ENCODE measurements around the gene ST8SIA1. TPM values are rescaled to one million over a fixed set of nuclear protein-coding genes. Genes with fewer than 3 reads are reported as not detected.
"Not testable (repeated sequence)": the region's sequence is repeated elsewhere in the genome, so short reads cannot be mapped to it uniquely, and the experiment has no call there.

Gene ST8SIA1
- polyA plus RNA-seq (2013, experiment 1 of 2) = 8.3 TPM
- polyA plus RNA-seq (2013, experiment 2 of 2) = 7.7 TPM

DNA sequence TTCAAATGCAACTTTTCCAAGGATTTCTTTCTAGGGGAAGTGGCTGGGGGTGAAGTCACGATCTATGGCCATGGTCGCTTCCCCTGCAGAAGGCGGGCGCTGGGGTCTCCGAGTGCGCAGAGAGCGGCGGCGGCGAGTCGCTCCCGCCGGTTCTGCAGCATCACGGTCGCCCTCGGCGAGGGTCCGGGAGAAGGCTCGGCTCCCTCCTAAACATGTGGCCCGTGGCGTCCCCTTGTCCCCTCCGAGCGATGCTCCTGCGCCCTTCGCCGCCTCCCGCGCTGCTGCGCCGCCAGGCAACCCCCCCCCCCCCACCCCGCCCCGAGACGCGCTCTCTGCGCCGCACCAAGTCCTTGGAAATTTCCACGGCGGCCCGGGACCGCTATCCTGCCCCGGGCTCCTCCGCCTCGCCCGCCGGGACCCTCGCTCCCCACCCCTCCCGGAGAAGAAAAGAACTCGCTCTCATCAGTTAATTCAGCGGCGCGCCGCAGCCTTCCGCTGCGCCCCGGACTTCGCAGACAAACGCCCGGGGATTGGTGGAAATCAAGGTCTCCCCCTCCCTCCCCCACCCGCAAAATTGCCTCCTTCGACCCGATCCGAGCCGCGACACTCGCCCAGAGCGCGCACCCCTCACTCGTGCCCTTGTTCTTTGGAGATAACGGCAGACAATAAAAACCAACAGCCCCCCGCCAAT, at the start of gene ST8SIA1:
Gene ST8SIA1, minus strand, starts transcription at position 298 of the 691 bp plus-strand sequence. CDS start 475 bp downstream, outside the sequence.
- no peaks in the 10 kb centered on the region for H3K36me3 ChIP-seq (ENCODE audit: control insufficient read depth, insufficient read depth, low read length)
- peak within 1 kb of the TSS; percentile 58 for H3K27ac ChIP-seq (ENCODE audit: low read depth, low read length, severe bottlenecking)
- H3K4me1 ChIP-seq (ENCODE audit: control insufficient read depth, insufficient read depth, low read length, poor library complexity, severe bottlenecking) = no peaks in the 10 kb centered on the region
- no peaks in the 10 kb centered on the region for H3K9me3 ChIP-seq (ENCODE audit: control insufficient read depth, low read length)
- H3K4me3 ChIP-seq (ENCODE audit: extremely low read depth, insufficient read depth, low read length, poor library complexity, severe bottlenecking) = peak within 1 kb of the TSS; percentile 56
- WGBS, 2 experiments (ENCODE audit: insufficient coverage in 2 of 2) = 0% methylated on average over 28 to 41 of the region's 70 CpGs

GRCh38 chr12:22380031-22380430, 45.5 kb upstream of the ST8SIA1 start:
- Histone ChIP-seq H3K27ac (ENCODE audit: low read depth, low read length, severe bottlenecking) (no peak overlapping the region), H3K4me1 (ENCODE audit: control insufficient read depth, insufficient read depth, low read length, poor library complexity, severe bottlenecking) (no peaks in the 10 kb centered on the region), H3K4me3 (ENCODE audit: extremely low read depth, insufficient read depth, low read length, poor library complexity, severe bottlenecking) (no peak overlapping the region), H3K9me3 (ENCODE audit: control insufficient read depth, low read length) (no peaks in the 10 kb centered on the region), H3K36me3 (ENCODE audit: control insufficient read depth, insufficient read depth, low read length) (no peaks in the 10 kb centered on the region)
- 100% methylated on average over 1 of the region's 3 CpGs; no CpG with 5 or more reads in 1 of the 2 experiments for WGBS, 2 experiments (ENCODE audit: insufficient coverage in 2 of 2)

DNA sequence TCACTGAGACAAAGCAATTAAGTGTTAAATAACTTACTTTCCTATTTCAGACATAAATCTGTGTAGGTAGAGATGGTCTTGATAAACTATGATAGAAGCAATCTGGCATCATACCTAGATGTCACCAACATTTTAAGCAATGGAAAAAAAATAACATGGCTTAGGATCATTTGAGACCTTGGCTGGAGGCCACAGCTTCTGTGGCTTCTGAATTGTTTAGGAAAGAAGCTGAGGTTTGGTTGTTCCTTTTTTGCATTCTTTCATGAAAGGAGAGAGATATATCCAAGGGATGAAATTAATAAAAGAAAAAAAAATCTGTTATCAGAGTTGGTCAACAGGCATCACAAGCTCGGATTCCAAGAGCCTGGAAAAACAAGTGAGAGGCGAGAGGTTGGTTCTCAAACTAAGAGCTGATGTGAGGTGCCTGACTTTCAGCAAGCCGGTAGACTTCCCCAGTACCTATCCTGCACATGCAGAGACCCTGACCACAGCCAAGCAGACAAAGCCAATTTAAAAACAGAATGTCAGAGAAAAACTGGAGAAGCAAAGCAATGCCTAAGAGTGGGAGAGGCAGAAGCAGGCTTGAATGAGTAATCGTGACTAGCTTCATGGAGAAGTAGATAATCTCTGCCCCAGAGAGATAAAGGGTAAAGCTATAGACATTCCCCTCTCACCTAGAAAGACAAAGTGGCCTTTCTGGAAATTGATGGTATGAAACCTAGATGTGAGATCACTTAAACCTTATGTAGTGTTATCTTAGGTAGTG, 43.4 kb upstream of the ST8SIA1 start:
- Histone ChIP-seq H3K9me3 (ENCODE audit: control insufficient read depth, low read length) (no peaks in the 10 kb centered on the region), H3K36me3 (ENCODE audit: control insufficient read depth, insufficient read depth, low read length) (no peaks in the 10 kb centered on the region), H3K4me1 (ENCODE audit: control insufficient read depth, insufficient read depth, low read length, poor library complexity, severe bottlenecking) (no peaks in the 10 kb centered on the region), H3K4me3 (ENCODE audit: extremely low read depth, insufficient read depth, low read length, poor library complexity, severe bottlenecking) (no peak overlapping the region), H3K27ac (ENCODE audit: low read depth, low read length, severe bottlenecking) (no peak overlapping the region)
- 73 to 90% methylated on average over 2 of the region's 4 CpGs for WGBS, 2 experiments (ENCODE audit: insufficient coverage in 2 of 2)

- not testable (repeated sequence) for H3K9me3 ChIP-seq (ENCODE audit: control insufficient read depth, low read length); H3K27ac ChIP-seq (ENCODE audit: low read depth, low read length, severe bottlenecking); H3K4me1 ChIP-seq (ENCODE audit: control insufficient read depth, insufficient read depth, low read length, poor library complexity, severe bottlenecking); H3K4me3 ChIP-seq (ENCODE audit: extremely low read depth, insufficient read depth, low read length, poor library complexity, severe bottlenecking); H3K36me3 ChIP-seq (ENCODE audit: control insufficient read depth, insufficient read depth, low read length)
- WGBS, 2 experiments (ENCODE audit: insufficient coverage in 2 of 2) = 95 to 98% methylated on average over 9 to 18 of the region's 44 CpGs
Observed at GRCh38 chr12:22376596-22377150, 42.2 kb upstream of the ST8SIA1 start.

- Histone ChIP-seq H3K4me3 (ENCODE audit: extremely low read depth, insufficient read depth, low read length, poor library complexity, severe bottlenecking) (no peak overlapping the region), H3K27ac (ENCODE audit: low read depth, low read length, severe bottlenecking) (no peak overlapping the region), H3K36me3 (ENCODE audit: control insufficient read depth, insufficient read depth, low read length) (no peaks in the 10 kb centered on the region), H3K9me3 (ENCODE audit: control insufficient read depth, low read length) (no peaks in the 10 kb centered on the region), H3K4me1 (ENCODE audit: control insufficient read depth, insufficient read depth, low read length, poor library complexity, severe bottlenecking) (no peaks in the 10 kb centered on the region)
- no CpG with 5 or more reads among the region's 2 CpGs for WGBS, 2 experiments (ENCODE audit: insufficient coverage in 2 of 2)
Observed at GRCh38 chr12:22374508-22374907, 40.0 kb upstream of the ST8SIA1 start.

DNA sequence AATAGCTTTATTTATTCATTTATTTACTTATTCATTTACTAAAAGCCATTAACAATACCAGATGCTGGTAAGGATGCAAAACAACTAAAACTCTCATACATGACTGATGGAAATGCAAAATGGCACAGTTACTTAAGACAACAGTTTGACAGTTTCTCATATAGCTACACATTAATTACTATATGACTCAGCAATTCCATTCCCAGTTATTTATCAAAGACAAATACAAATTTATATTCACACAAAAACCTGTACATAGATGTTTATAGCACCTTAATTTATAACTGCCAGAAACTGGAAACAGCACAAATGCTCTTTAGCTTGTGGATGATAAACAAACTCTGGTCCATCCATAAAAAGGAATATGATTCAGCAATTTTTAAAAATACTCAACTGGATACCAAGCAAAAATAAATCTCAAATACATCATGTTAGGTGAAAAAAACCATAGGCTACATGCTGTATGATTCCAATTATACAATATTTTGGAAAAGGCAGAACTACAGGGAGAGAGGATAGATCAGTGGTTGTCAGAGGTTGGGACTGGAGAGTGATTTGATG, 37.9 kb upstream of the ST8SIA1 start:
- Histone ChIP-seq H3K4me1 (ENCODE audit: control insufficient read depth, insufficient read depth, low read length, poor library complexity, severe bottlenecking) (no peaks in the 10 kb centered on the region), H3K27ac (ENCODE audit: low read depth, low read length, severe bottlenecking) (no peak overlapping the region), H3K9me3 (ENCODE audit: control insufficient read depth, low read length) (no peaks in the 10 kb centered on the region), H3K36me3 (ENCODE audit: control insufficient read depth, insufficient read depth, low read length) (no peaks in the 10 kb centered on the region), H3K4me3 (ENCODE audit: extremely low read depth, insufficient read depth, low read length, poor library complexity, severe bottlenecking) (no peak overlapping the region)

DNA sequence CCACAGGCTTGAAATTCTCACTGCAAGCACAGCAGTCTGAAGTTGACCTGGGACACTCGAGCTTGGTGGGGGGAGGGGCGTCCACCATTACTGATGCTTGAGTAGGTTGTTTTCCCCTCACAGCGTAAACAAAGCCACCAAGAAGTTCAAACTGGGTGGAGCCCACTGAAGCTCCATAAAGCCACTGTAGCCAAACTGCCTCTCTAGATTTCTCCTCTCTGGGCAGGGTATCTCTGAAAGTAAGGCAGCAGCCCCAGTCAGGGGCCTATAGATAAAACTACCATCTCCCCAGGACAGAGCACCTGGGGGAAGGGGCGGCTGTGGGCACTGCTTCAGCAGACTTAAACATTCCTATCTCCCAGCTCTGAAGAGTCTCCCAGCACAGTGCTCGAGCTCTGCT, 31.7 kb upstream of the ST8SIA1 start:
- H3K36me3 ChIP-seq (ENCODE audit: control insufficient read depth, insufficient read depth, low read length) = no peaks in the 10 kb centered on the region
- H3K9me3 ChIP-seq (ENCODE audit: control insufficient read depth, low read length) = no peaks in the 10 kb centered on the region
- H3K27ac ChIP-seq (ENCODE audit: low read depth, low read length, severe bottlenecking) = no peak overlapping the region
- H3K4me1 ChIP-seq (ENCODE audit: control insufficient read depth, insufficient read depth, low read length, poor library complexity, severe bottlenecking) = no peaks in the 10 kb centered on the region
- no peak overlapping the region for H3K4me3 ChIP-seq (ENCODE audit: extremely low read depth, insufficient read depth, low read length, poor library complexity, severe bottlenecking)
- WGBS, 2 experiments (ENCODE audit: insufficient coverage in 2 of 2) = 77 to 82% methylated on average over 3 to 5 of the region's 5 CpGs

GRCh38 chr12:22361785-22362184, 27.3 kb upstream of the ST8SIA1 start:
- no peak overlapping the region for H3K4me3 ChIP-seq (ENCODE audit: extremely low read depth, insufficient read depth, low read length, poor library complexity, severe bottlenecking)
- H3K9me3 ChIP-seq (ENCODE audit: control insufficient read depth, low read length) = no peaks in the 10 kb centered on the region
- H3K36me3 ChIP-seq (ENCODE audit: control insufficient read depth, insufficient read depth, low read length) = no peaks in the 10 kb centered on the region
- WGBS, 2 experiments (ENCODE audit: insufficient coverage in 2 of 2) = 50 to 53% methylated on average over 2 to 4 of the region's 4 CpGs
- H3K27ac ChIP-seq (ENCODE audit: low read depth, low read length, severe bottlenecking) = no peak overlapping the region
- H3K4me1 ChIP-seq (ENCODE audit: control insufficient read depth, insufficient read depth, low read length, poor library complexity, severe bottlenecking) = no peaks in the 10 kb centered on the region

DNA sequence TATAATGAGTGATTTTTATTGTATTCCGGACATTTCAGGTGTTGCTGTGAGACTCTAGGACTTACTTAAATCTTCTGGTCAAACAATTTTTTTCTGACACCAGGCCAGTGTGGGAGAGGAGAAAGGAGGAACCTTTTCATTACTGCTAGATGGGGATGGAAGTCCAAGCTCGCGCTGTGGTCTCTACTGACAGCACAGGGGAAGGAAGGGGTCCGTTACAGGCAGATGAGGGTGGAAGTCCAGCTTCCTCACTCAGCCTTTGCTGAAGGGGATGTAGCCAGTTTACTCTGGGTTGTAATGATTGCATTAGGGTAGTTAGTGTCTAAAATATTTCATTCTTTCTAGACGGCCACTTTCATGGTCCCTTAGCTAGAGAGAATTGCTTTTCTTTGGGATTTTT, 26.3 kb upstream of the ST8SIA1 start:
- WGBS, 2 experiments (ENCODE audit: insufficient coverage in 2 of 2) = 90 to 96% methylated on average over 3 to 5 of the region's 5 CpGs
- H3K4me1 ChIP-seq (ENCODE audit: control insufficient read depth, insufficient read depth, low read length, poor library complexity, severe bottlenecking) = no peaks in the 10 kb centered on the region
- no peaks in the 10 kb centered on the region for H3K9me3 ChIP-seq (ENCODE audit: control insufficient read depth, low read length)

DNA sequence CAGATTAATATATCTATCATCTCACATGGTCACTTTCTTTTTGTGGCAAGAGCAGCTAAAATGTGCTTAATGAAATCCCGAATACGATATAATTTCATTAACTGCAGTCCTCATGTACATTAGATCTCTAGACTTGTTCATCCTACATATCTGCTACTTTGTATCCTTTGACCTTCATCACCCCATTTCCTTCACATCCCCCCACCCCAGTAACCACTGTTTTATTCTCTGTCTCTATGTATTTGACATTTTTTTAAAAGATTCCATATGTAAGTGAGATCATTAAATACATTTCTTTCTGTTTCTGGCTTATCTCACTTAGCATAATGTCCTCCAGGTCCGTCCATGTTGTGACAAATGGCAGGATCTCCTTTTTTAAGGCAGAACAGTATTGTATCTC, 23.0 kb upstream of the ST8SIA1 start:
- Histone ChIP-seq H3K4me3 (ENCODE audit: extremely low read depth, insufficient read depth, low read length, poor library complexity, severe bottlenecking) (no peak overlapping the region), H3K9me3 (ENCODE audit: control insufficient read depth, low read length) (no peaks in the 10 kb centered on the region), H3K4me1 (ENCODE audit: control insufficient read depth, insufficient read depth, low read length, poor library complexity, severe bottlenecking) (no peaks in the 10 kb centered on the region), H3K36me3 (ENCODE audit: control insufficient read depth, insufficient read depth, low read length) (no peaks in the 10 kb centered on the region), H3K27ac (ENCODE audit: low read depth, low read length, severe bottlenecking) (no peak overlapping the region)
- WGBS, 2 experiments (ENCODE audit: insufficient coverage in 2 of 2) = 94 to 100% methylated on average over 2 of the region's 3 CpGs

More for the DNA sequence above, 26.3 kb upstream of the ST8SIA1 start:
- H3K36me3 ChIP-seq (ENCODE audit: control insufficient read depth, insufficient read depth, low read length) = no peaks in the 10 kb centered on the region
- H3K27ac ChIP-seq (ENCODE audit: low read depth, low read length, severe bottlenecking) = no peak overlapping the region
- H3K4me3 ChIP-seq (ENCODE audit: extremely low read depth, insufficient read depth, low read length, poor library complexity, severe bottlenecking) = no peak overlapping the region

All from mesodermal cell (in vitro differentiated cells).